ENCODE measurements around the gene HID1. TPM values are rescaled to one million over a fixed set of nuclear protein-coding genes. Genes with fewer than 3 reads are reported as not detected.

The HID1 gene
- total and polyA plus RNA-seq, 9 of the 15 experiments (the other 6 are each of a cell fraction or from before 2014, with no cell fraction given), result 0.14 to 2.1 (median 0.54) TPM; not detected in 2

DNA sequence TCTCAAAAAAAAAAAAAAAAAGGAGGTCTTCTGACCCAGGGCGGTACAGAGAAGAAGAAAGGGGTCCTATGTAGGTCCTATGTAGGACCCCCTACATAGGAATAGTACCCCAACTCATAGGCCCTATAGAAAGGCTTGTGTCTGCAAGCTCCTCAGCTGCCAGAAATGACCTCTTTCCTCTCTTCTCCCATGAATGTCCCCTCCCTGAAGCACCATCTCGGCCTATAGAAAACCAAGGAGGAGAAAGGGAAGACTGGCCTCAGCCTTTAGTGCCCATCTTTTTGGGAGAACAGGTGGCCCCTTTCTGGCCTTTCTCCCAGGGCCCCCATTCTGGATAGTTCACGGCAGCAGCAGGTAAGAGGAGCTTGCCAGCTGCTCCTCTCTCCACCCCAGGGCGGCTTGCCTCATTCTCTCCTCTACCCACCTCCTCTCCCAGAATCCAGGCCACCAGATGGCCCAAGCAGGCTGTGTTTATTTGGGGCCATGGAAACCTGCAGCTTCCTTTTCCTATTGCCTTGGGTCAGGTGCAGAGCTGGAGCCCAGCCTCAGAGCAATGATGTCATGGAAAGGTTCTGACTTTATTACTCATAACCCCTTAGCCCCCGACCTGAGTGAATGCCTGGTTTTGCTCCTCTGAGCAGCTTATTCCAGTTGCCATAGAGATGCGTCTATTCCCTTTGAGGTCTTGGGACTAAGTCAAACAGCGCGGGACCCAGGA is 38.3 kb upstream of the HID1 start (continued):
- TF ChIP-seq, protein P1, sequence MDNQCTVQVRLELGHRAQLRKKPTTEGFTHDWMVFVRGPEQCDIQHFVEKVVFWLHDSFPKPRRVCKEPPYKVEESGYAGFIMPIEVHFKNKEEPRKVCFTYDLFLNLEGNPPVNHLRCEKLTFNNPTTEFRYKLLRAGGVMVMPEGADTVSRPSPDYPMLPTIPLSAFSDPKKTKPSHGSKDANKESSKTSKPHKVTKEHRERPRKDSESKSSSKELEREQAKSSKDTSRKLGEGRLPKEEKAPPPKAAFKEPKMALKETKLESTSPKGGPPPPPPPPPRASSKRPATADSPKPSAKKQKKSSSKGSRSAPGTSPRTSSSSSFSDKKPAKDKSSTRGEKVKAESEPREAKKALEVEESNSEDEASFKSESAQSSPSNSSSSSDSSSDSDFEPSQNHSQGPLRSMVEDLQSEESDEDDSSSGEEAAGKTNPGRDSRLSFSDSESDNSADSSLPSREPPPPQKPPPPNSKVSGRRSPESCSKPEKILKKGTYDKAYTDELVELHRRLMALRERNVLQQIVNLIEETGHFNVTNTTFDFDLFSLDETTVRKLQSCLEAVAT (IDR thresholded peaks at IDR 0.05), result no peak
- TF ChIP-seq, protein P2, sequence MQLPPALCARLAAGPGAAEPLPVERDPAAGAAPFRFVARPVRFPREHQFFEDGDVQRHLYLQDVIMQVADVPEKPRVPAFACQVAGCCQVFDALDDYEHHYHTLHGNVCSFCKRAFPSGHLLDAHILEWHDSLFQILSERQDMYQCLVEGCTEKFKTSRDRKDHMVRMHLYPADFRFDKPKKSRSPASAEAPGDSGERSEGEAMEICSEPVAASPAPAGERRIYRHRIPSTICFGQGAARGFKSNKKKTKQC (CRISPR knock-in tag; IDR thresholded peaks at IDR 0.05), result no peak
- TF ChIP-seq NFIC (IDR thresholded peaks at IDR 0.05), result no peak
- TF ChIP-seq, protein P3, sequence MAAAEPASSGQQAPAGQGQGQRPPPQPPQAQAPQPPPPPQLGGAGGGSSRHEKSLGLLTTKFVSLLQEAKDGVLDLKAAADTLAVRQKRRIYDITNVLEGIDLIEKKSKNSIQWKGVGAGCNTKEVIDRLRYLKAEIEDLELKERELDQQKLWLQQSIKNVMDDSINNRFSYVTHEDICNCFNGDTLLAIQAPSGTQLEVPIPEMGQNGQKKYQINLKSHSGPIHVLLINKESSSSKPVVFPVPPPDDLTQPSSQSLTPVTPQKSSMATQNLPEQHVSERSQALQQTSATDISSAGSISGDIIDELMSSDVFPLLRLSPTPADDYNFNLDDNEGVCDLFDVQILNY (CRISPR knock-in tag; IDR thresholded peaks at IDR 0.05), result no peak
- TF ChIP-seq, protein P4, sequence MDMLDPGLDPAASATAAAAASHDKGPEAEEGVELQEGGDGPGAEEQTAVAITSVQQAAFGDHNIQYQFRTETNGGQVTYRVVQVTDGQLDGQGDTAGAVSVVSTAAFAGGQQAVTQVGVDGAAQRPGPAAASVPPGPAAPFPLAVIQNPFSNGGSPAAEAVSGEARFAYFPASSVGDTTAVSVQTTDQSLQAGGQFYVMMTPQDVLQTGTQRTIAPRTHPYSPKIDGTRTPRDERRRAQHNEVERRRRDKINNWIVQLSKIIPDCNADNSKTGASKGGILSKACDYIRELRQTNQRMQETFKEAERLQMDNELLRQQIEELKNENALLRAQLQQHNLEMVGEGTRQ (CRISPR knock-in tag; IDR thresholded peaks at IDR 0.05), result no peak
- no peak for TF ChIP-seq HNRNPUL1 (IDR thresholded peaks at IDR 0.05; ENCODE audit: low read length)
- TF ChIP-seq, protein P5, sequence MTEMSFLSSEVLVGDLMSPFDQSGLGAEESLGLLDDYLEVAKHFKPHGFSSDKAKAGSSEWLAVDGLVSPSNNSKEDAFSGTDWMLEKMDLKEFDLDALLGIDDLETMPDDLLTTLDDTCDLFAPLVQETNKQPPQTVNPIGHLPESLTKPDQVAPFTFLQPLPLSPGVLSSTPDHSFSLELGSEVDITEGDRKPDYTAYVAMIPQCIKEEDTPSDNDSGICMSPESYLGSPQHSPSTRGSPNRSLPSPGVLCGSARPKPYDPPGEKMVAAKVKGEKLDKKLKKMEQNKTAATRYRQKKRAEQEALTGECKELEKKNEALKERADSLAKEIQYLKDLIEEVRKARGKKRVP (CRISPR knock-in tag; IDR thresholded peaks at IDR 0.05), result no peak
- no peak for TF ChIP-seq KAT7 (CRISPR knock-in tag; IDR thresholded peaks at IDR 0.05; ENCODE audit: borderline replicate concordance)
- TF ChIP-seq IFI16 (CRISPR knock-in tag; IDR thresholded peaks at IDR 0.05), result no peak
- TF ChIP-seq ZNF707 (CRISPR knock-in tag; conservative IDR thresholded peaks at IDR 0.05), result no peak
- TF ChIP-seq JUN (IDR thresholded peaks at IDR 0.05; ENCODE audit: borderline replicate concordance, low read depth, low read length), result peak; percentile 51; the same call in 1 of the 2 replicates
- no peak for TF ChIP-seq JUN (CRISPR knock-in tag; IDR thresholded peaks at IDR 0.05; ENCODE audit: borderline replicate concordance)
- TF ChIP-seq, protein P6, sequence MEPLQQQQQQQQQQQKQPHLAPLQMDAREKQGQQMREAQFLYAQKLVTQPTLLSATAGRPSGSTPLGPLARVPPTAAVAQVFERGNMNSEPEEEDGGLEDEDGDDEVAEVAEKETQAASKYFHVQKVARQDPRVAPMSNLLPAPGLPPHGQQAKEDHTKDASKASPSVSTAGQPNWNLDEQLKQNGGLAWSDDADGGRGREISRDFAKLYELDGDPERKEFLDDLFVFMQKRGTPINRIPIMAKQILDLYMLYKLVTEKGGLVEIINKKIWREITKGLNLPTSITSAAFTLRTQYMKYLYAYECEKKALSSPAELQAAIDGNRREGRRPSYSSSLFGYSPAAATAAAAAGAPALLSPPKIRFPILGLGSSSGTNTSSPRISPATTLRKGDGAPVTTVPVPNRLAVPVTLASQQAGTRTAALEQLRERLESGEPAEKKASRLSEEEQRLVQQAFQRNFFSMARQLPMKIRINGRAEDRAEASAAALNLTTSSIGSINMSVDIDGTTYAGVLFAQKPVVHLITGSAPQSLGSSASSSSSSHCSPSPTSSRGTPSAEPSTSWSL (CRISPR knock-in tag; IDR thresholded peaks at IDR 0.05; ENCODE audit: borderline replicate concordance), result no peak
- TF ChIP-seq KDM4B (IDR thresholded peaks at IDR 0.05; ENCODE audit: borderline replicate concordance in 2 of 2, low read depth in 1 of 2), result no peak
- TF ChIP-seq MTA1 (IDR thresholded peaks at IDR 0.05; ENCODE audit: borderline replicate concordance), result no peak
- TF ChIP-seq BDP1 (IDR thresholded peaks at IDR 0.05; ENCODE audit: insufficient read depth, insufficient read length), result no peak
- no peak for TF ChIP-seq ZNF778 (CRISPR knock-in tag; IDR thresholded peaks at IDR 0.05)
- TF ChIP-seq, protein P7, sequence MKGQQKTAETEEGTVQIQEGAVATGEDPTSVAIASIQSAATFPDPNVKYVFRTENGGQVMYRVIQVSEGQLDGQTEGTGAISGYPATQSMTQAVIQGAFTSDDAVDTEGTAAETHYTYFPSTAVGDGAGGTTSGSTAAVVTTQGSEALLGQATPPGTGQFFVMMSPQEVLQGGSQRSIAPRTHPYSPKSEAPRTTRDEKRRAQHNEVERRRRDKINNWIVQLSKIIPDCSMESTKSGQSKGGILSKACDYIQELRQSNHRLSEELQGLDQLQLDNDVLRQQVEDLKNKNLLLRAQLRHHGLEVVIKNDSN (CRISPR knock-in tag; IDR thresholded peaks at IDR 0.05), result peak; percentile 50
